T-helper 2 cell treated with Interferon-gamma antibody and Interleukin-4, amounts not matched to agents 5 μg/mL and 100 μg/mL, for 36 hours (primary cell): ENCODE measurements around the gene DPYSL3.

Source experiments
- DNase-seq: peaks from one replicate; pipeline ENCODE4 v3.0.0; 2021; ENCODE audit warnings: low spot score
- H3K27ac Mint-ChIP-seq: one replicate; pipeline ENCODE4 v1.8.0; 2021; ENCODE audit warnings: mild to moderate bottlenecking, mixed read lengths
- H3K27me3 Mint-ChIP-seq: one replicate; pipeline ENCODE4 v1.8.0; 2021; ENCODE audit warnings: low read depth, mixed read lengths
- H3K36me3 Mint-ChIP-seq: one replicate; pipeline ENCODE4 v1.8.0; 2021; ENCODE audit warnings: low read depth, mixed read lengths
- H3K4me1 Mint-ChIP-seq: one replicate; pipeline ENCODE4 v1.8.0; 2021; ENCODE audit warnings: low read depth, mixed read lengths
- H3K4me3 Mint-ChIP-seq: one replicate; pipeline ENCODE4 v1.8.0; 2022; ENCODE audit warnings: mild to moderate bottlenecking, moderate library complexity, mixed read lengths
- H3K9me3 Mint-ChIP-seq: one replicate; pipeline ENCODE4 v1.8.0; 2021; ENCODE audit warnings: mixed read lengths

Gene DPYSL3

GRCh38 chr5:147404706-147405105, 105.2 kb downstream of the DPYSL3 start:
- Mint-ChIP-seq H3K27ac (no peak overlapping the region), H3K27me3 (no peaks in the 10 kb centered on the region), H3K4me3 (no peak overlapping the region), H3K4me1 (no peaks in the 10 kb centered on the region), H3K9me3 (no peaks in the 10 kb centered on the region), H3K36me3 (no peaks in the 10 kb centered on the region)
- DNase-seq: no peak

GRCh38 chr5:147403651-147404640, 105.9 kb downstream of the DPYSL3 start:
- Mint-ChIP-seq H3K9me3 (no peaks in the 10 kb centered on the region), H3K27me3 (no peaks in the 10 kb centered on the region), H3K36me3 (no peaks in the 10 kb centered on the region), H3K4me1 (no peaks in the 10 kb centered on the region), H3K27ac (no peak overlapping the region), H3K4me3 (no peak overlapping the region)
- DNase-seq: no peak

- no peaks in the 10 kb centered on the region for H3K27me3 Mint-ChIP-seq
- H3K27ac Mint-ChIP-seq: no peak overlapping the region
- H3K4me1 Mint-ChIP-seq: no peaks in the 10 kb centered on the region
- H3K4me3 Mint-ChIP-seq: no peak overlapping the region
- H3K9me3 Mint-ChIP-seq: no peaks in the 10 kb centered on the region
- no peak for DNase-seq
- H3K36me3 Mint-ChIP-seq: no peaks in the 10 kb centered on the region
Measured at GRCh38 chr5:147400881-147401280, 109.0 kb downstream of the DPYSL3 start.

GRCh38 chr5:147400126-147400809, 109.6 kb downstream of the DPYSL3 start:
- H3K27me3 Mint-ChIP-seq: no peaks in the 10 kb centered on the region
- DNase-seq: no peak
- H3K4me3 Mint-ChIP-seq: no peak overlapping the region
- H3K27ac Mint-ChIP-seq: no peak overlapping the region
- H3K9me3 Mint-ChIP-seq: no peaks in the 10 kb centered on the region
- H3K36me3 Mint-ChIP-seq: no peaks in the 10 kb centered on the region
- no peaks in the 10 kb centered on the region for H3K4me1 Mint-ChIP-seq

GRCh38 chr5:147398860-147399259, 111.0 kb downstream of the DPYSL3 start:
- H3K27me3 Mint-ChIP-seq: no peaks in the 10 kb centered on the region
- H3K4me1 Mint-ChIP-seq: no peaks in the 10 kb centered on the region
- H3K4me3 Mint-ChIP-seq: no peak overlapping the region
- no peak overlapping the region for H3K27ac Mint-ChIP-seq
- H3K36me3 Mint-ChIP-seq: no peaks in the 10 kb centered on the region
- DNase-seq: no peak
- no peaks in the 10 kb centered on the region for H3K9me3 Mint-ChIP-seq

GRCh38 chr5:147397616-147398015, 112.3 kb downstream of the DPYSL3 start:
- H3K36me3 Mint-ChIP-seq: no peaks in the 10 kb centered on the region
- no peaks in the 10 kb centered on the region for H3K4me1 Mint-ChIP-seq
- no peaks in the 10 kb centered on the region for H3K9me3 Mint-ChIP-seq
- H3K27ac Mint-ChIP-seq: no peak overlapping the region
- DNase-seq: no peak
- no peaks in the 10 kb centered on the region for H3K27me3 Mint-ChIP-seq
- no peak overlapping the region for H3K4me3 Mint-ChIP-seq

GRCh38 chr5:147396070-147396823, 113.6 kb downstream of the DPYSL3 start:
- H3K36me3 Mint-ChIP-seq: no peaks in the 10 kb centered on the region
- no peak overlapping the region for H3K4me3 Mint-ChIP-seq
- H3K4me1 Mint-ChIP-seq: no peaks in the 10 kb centered on the region
- no peak overlapping the region for H3K27ac Mint-ChIP-seq
- no peaks in the 10 kb centered on the region for H3K9me3 Mint-ChIP-seq
- H3K27me3 Mint-ChIP-seq: no peaks in the 10 kb centered on the region
- DNase-seq: no peak

- no peak for DNase-seq
- Mint-ChIP-seq H3K27me3 (no peaks in the 10 kb centered on the region), H3K4me3 (no peak overlapping the region), H3K36me3 (no peaks in the 10 kb centered on the region), H3K4me1 (no peaks in the 10 kb centered on the region), H3K27ac (no peak overlapping the region), H3K9me3 (no peaks in the 10 kb centered on the region)
Measured at GRCh38 chr5:147393874-147394672, 115.8 kb downstream of the DPYSL3 start.

GRCh38 chr5:147391781-147392180, 118.1 kb downstream of the DPYSL3 start:
- no peaks in the 10 kb centered on the region for H3K36me3 Mint-ChIP-seq
- H3K27me3 Mint-ChIP-seq: no peaks in the 10 kb centered on the region
- no peak overlapping the region for H3K4me3 Mint-ChIP-seq
- H3K27ac Mint-ChIP-seq: no peak overlapping the region
- DNase-seq: no peak
- H3K4me1 Mint-ChIP-seq: no peaks in the 10 kb centered on the region
- no peaks in the 10 kb centered on the region for H3K9me3 Mint-ChIP-seq

GRCh38 chr5:147390654-147391225, 119.1 kb downstream of the DPYSL3 start:
- Mint-ChIP-seq H3K36me3 (no peaks in the 10 kb centered on the region), H3K4me1 (no peaks in the 10 kb centered on the region), H3K27me3 (no peaks in the 10 kb centered on the region), H3K27ac (no peak overlapping the region), H3K4me3 (no peak overlapping the region), H3K9me3 (no peaks in the 10 kb centered on the region)
- DNase-seq: no peak

GRCh38 chr5:147388184-147389108, 121.4 kb downstream of the DPYSL3 start:
- Mint-ChIP-seq H3K9me3 (no peaks in the 10 kb centered on the region), H3K36me3 (no peaks in the 10 kb centered on the region), H3K4me3 (no peak overlapping the region), H3K27ac (no peak overlapping the region), H3K4me1 (no peaks in the 10 kb centered on the region), H3K27me3 (no peaks in the 10 kb centered on the region)
- DNase-seq: no peak

- Mint-ChIP-seq H3K27me3 (no peaks in the 10 kb centered on the region), H3K27ac (no peak overlapping the region), H3K4me1 (no peaks in the 10 kb centered on the region), H3K36me3 (no peaks in the 10 kb centered on the region), H3K9me3 (no peaks in the 10 kb centered on the region), H3K4me3 (no peak overlapping the region)
- no peak for DNase-seq
Measured at GRCh38 chr5:147387109-147387508, 122.8 kb downstream of the DPYSL3 start.
